Bronchial epithelial cell (primary cell): ENCODE measurements around the gene PLCD3. TPM values are rescaled to one million over a fixed set of nuclear protein-coding genes. Genes with fewer than 3 reads are reported as not detected.

Experiments used
- DNase-seq: peaks from one replicate; pipeline ENCODE4 v3.0.0-alpha.2; 2010; ENCODE audit warnings: low read depth
- FAIRE-seq: peaks from 2 replicates; lab custom pipeline; 2011; peaks lifted over from hg19 to GRCh38; lab: Jason Lieb, UNC
- H3K27me3 ChIP-seq: 2 replicates; pipeline ENCODE4 v1.5.1; 2011; ENCODE audit warnings: low read length; ENCODE audit not compliant: control insufficient read depth, insufficient read depth
- H3K36me3 ChIP-seq: 2 replicates; pipeline ENCODE4 v1.5.1; 2011; ENCODE audit warnings: low read length; ENCODE audit not compliant: control insufficient read depth, insufficient read depth
- H3K4me3 ChIP-seq: 2 replicates; pipeline ENCODE4 v1.5.1; 2011; ENCODE audit warnings: mild to moderate bottlenecking, low read depth, low read length, control low read depth
- CTCF ChIP-seq: IDR thresholded peaks from 2 replicates; pipeline ENCODE4 v1.5.1; 2011; ENCODE audit warnings: mild to moderate bottlenecking, moderate library complexity, low read length, control low read depth, inconsistent platforms; ENCODE audit not compliant: insufficient read depth, severe bottlenecking
- total RNA-seq: library from RNA; depleted of rRNA; stranded (reverse); fragments of >200 nt; gene quantifications from 2 replicates; pipeline ENCODE4 v1.2.1, GENCODE V29; 2014

Gene PLCD3
- total RNA-seq, 1 donor from 2014 or later, result 44.0 TPM

- Histone ChIP-seq H3K27me3 (no peaks in the 10 kb centered on the region), H3K36me3 (peaks cover 9% of the 10 kb centered on the region), H3K4me3 (no peak overlapping the region)
- TF ChIP-seq CTCF, result no peak
- FAIRE-seq, result no peak
- DNase-seq, result no peak
Measured at GRCh38 chr17:45081047-45081703, 51.1 kb downstream of the PLCD3 start.

- DNase-seq, result no peak
- no peak overlapping the region for H3K4me3 ChIP-seq
- no peak for TF ChIP-seq CTCF
- H3K36me3 ChIP-seq, result peaks cover 8% of the 10 kb centered on the region
- H3K27me3 ChIP-seq, result no peaks in the 10 kb centered on the region
- FAIRE-seq, result no peak
Measured at GRCh38 chr17:45077643-45078042, 54.7 kb downstream of the PLCD3 start.

- Histone ChIP-seq H3K27me3 (no peaks in the 10 kb centered on the region), H3K4me3 (no peak overlapping the region), H3K36me3 (peaks cover 6% of the 10 kb centered on the region)
- no peak for TF ChIP-seq CTCF
- DNase-seq (no peak), FAIRE-seq (no peak)
Measured at GRCh38 chr17:45073414-45074070, 58.8 kb downstream of the PLCD3 start.

GRCh38 chr17:45070809-45071208 is 61.5 kb downstream of the PLCD3 start:
- no peak overlapping the region for H3K4me3 ChIP-seq
- no peak for TF ChIP-seq CTCF
- FAIRE-seq, result no peak
- H3K27me3 ChIP-seq, result no peaks in the 10 kb centered on the region
- DNase-seq, result peak; percentile 26
- H3K36me3 ChIP-seq, result peaks cover 6% of the 10 kb centered on the region

- no peak for TF ChIP-seq CTCF
- Histone ChIP-seq H3K27me3 (no peaks in the 10 kb centered on the region), H3K36me3 (peaks cover 6% of the 10 kb centered on the region), H3K4me3 (no peak overlapping the region)
- FAIRE-seq (no peak), DNase-seq (no peak)
Measured at GRCh38 chr17:45070001-45070400, 62.3 kb downstream of the PLCD3 start.
